Fibroblast of the aortic adventitia (primary cell): ENCODE results near the gene CSAD. TPM values are rescaled to one million over a fixed set of nuclear protein-coding genes. Genes with fewer than 3 reads are reported as not detected.

Experiments used
- DNase-seq: peaks from one replicate; pipeline ENCODE4 v3.0.0-alpha.2; 2010; ENCODE audit warnings: low read depth
- H3K4me3 ChIP-seq: 2 replicates; pipeline ENCODE4 v1.5.1; 2011; ENCODE audit warnings: low read depth, mild to moderate bottlenecking, control low read depth, low read length, moderate library complexity
- total RNA-seq: library from RNA; depleted of rRNA; stranded (reverse); fragments of >200 nt; gene quantifications from 2 replicates; pipeline ENCODE4 v1.2.3, GENCODE V29; 2012; ENCODE audit warnings: low replicate concordance
- TF ChIP-seq, protein P1 (sequence below): IDR thresholded peaks from 2 replicates; pipeline ENCODE4 v1.5.1; 2011; ENCODE audit warnings: mild to moderate bottlenecking, low read length, control low read depth, inconsistent platforms; ENCODE audit not compliant: insufficient read depth

CSAD gene
- total RNA-seq, 1 donor = 8.7 TPM

DNA sequence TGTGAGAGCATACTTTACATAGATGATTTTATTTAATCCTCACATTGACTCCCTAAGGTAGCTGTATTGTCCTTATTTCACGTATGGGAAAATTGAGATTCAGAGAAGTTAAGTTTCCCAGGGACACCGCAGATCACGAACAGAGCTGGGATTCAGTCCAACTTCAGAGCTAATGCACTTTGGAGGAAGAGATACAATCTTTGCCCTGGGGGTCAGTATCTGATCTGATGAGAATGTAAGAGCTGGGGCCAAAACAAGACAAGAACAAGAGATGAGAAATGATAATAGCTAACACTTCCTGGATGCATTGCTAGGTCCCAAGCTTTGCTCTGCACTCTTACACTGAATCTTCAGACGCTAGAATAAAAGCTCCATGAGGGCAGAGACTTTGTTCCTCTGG, 6.0 kb upstream of the CSAD start:
- H3K4me3 ChIP-seq = no peak overlapping the region
- TF ChIP-seq, protein P1, sequence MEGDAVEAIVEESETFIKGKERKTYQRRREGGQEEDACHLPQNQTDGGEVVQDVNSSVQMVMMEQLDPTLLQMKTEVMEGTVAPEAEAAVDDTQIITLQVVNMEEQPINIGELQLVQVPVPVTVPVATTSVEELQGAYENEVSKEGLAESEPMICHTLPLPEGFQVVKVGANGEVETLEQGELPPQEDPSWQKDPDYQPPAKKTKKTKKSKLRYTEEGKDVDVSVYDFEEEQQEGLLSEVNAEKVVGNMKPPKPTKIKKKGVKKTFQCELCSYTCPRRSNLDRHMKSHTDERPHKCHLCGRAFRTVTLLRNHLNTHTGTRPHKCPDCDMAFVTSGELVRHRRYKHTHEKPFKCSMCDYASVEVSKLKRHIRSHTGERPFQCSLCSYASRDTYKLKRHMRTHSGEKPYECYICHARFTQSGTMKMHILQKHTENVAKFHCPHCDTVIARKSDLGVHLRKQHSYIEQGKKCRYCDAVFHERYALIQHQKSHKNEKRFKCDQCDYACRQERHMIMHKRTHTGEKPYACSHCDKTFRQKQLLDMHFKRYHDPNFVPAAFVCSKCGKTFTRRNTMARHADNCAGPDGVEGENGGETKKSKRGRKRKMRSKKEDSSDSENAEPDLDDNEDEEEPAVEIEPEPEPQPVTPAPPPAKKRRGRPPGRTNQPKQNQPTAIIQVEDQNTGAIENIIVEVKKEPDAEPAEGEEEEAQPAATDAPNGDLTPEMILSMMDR = no peak
- DNase-seq = no peak

DNA sequence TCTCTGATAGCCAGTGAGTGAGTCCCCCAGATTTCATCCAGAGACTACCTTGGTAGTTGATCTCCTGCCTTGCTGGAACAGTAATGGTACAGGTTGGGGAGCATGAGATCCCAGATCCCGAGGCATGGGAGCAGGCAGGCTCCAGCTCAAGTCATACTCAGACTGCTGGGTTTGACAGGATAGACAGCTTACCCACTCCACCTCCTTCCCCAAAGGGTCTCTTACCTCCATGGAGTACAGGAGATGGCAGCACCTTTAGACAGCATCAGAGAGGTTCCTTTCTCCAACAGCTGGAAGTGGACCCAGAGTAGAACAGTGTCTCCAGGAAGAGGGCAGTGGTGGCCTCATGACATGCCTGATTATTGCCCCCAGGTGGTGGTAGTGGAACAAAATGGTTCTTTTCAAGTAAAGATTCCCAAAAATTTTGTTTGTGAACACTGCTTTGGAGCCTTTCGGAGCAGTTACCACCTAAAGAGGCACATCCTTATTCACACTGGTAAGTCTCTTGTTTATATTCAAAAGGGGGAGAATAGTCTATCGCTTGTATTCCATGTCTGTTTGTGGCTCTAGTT, 4.9 kb upstream of the CSAD start:
- TF ChIP-seq, protein P1 = peak; percentile 2
- H3K4me3 ChIP-seq = no peak overlapping the region
- no peak for DNase-seq

DNA sequence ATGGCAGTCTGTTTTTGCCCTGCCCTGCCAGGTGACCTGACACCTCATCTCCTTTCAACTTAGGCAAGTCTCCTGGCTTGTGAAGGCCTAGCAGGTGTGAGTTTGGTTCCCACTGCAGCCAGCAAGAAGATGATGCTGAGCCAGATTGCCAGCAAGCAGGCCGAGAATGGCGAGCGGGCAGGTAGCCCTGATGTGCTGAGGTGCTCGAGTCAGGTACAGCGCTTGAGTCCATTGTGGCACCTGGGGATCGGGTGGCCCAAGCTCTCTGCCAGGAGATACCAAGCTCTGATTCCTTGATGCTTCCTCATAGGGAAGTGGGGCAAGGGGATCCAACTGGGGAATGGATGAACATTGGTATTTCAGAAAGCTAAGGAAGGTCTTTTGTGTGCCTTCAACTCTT, 4.1 kb upstream of the CSAD start:
- no peak overlapping the region for H3K4me3 ChIP-seq
- TF ChIP-seq, protein P1 = no peak
- DNase-seq = no peak

DNA sequence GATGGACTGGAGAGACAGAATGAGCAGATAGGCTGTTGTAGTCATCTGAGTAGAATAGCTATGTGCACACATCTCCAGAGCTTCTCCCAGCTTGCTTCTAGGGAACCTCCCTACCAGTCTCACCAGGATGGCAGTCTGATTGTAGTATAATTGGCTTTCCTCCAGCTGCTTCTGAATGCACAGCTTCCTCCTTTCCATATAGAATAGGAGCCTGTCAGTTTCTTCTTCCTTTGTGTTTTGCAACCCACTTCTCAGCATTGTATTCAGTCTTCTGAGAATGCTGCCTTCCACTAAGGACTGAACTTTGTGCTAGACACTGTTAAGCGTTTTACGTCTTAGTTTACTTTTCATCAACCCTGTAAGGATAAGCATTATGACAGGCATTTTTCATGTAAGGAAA, 2.2 kb upstream of the CSAD start:
- DNase-seq = no peak
- peak overlapping the region; percentile 81 for H3K4me3 ChIP-seq

DNA sequence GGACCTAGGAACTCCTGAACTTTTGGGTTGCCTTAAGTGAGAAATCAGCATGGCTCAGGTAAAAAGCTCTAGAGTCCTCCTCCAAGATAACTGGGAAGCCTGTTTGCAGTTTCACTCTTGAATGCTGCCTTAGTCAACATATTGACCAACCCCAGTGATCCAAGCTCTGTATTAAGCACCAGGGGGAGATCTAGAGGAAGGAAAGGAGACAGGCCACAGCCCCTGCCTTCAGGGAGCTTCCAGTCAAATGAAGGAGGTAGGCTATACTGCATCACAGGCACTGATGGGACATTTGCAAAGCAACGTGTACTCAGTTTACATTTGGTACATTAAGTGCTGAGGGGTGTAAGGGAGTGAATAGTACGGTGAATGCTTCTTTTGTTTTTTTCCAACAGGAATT, 1.2 kb upstream of the CSAD start:
- TF ChIP-seq, protein P1 = no peak
- no peak for DNase-seq
- H3K4me3 ChIP-seq = peak overlapping the region; percentile 81

More for the DNA sequence above, 2.2 kb upstream of the CSAD start:
- TF ChIP-seq, protein P1 = no peak

DNA sequence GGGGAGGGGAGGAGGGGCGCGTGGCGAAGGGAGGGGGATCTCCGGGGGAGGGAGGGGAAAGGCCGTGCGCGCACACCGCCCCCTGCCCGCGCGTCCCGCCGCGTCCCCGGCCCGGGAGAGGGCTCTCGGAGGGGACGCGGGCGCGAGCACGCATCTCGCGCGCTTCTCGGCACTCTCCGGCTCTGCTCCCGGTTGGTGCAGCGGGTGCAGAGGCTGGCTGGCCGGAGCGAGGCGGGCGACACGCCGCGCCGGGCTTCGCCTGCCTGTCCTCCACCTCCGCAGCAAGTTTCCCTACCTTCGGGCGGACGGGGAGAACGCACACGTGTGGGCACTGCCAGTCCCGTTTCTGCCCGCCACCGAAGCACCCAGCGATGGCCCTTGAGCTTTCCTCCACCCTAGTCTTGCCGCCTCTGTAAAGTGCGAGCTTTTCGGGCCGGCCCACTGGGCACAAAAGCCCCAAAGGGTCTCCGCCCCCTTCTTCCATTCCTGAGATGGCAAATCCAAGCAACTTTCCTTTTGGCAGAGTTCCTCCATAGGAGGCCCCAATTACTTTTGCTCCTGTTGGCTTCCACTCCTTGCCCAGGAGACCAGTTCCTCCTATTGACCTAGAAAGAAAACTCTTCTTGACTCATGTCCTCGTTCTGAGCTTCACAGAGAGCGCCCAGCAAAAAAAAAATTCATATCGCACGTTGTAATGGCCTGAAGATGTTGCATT, 363 bp upstream of the CSAD start:
- DNase-seq = peak; percentile 67
- H3K4me3 ChIP-seq = peak overlapping the region; percentile 81
- TF ChIP-seq, protein P1 = no peak
